Spleen (tissue), 7 donors: ENCODE data around the gene LCE1D.

ENCODE experiments used
- POLR2A ChIP-seq, 3 donors: fragments of 450-650 bp; IDR thresholded peaks; one replicate each; pipeline ENCODE4 v1.5.1; 2017; ENCODE audit warnings: antibody characterized with exemption in 3 of 3, mild to moderate bottlenecking in 1 of 3
- POLR2AphosphoS5 ChIP-seq, 3 donors: sonication (generic); formaldehyde crosslinking; IDR thresholded peaks; one replicate each; pipeline ENCODE4 v1.5.1; 2017; ENCODE audit warnings: antibody characterized with exemption in 3 of 3
- TF ChIP-seq, protein P1 (sequence below), 11 experiments: fragments of 200-600 bp in 7 of 11; fragments of 450-650 bp in 4 of 11; sonication (generic) in 4 of 11; IDR thresholded peaks in 8 of 11; conservative IDR thresholded peaks in 3 of 11; 1 replicate in 7 of 11; 2 replicates in 4 of 11; pipeline versions ENCODE4 v1.4.0 to v1.8.0; 2016 to 2021; ENCODE audit warnings: antibody characterized with exemption in 11 of 11, inconsistent platforms in 4 of 11, mild to moderate bottlenecking in 1 of 11
- donor health status: DM: no; HTN: no; CAD: no; lungs with moderate emphysema.
- donor health status: DM: no; HTN: no; CAD: no.
- donor health status: DM: no; HTN: no; CAD: no.

DNA sequence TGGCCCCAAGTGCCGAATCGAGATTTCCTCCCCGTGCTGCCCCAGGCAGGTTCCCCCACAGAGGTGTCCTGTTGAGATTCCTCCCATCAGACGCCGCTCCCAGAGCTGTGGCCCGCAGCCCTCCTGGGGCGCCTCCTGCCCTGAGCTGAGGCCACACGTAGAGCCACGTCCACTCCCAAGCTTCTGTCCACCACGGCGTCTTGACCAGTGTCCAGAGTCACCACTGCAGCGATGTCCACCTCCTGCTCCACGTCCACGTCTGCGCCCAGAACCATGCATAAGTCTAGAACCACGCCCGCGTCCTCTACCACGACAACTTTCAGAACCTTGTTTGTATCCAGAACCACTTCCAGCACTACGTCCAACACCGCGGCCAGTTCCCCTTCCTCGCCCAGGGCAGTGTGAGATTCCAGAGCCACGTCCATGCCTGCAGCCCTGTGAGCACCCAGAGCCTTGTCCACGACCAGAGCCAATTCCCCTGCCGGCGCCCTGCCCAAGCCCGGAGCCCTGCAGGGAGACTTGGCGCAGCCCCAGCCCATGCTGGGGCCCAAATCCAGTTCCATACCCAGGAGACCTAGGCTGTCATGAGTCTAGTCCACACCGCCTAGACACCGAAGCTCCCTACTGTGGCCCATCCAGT lies 35.9 kb upstream of the LCE1D start:
- TF ChIP-seq, protein P1, sequence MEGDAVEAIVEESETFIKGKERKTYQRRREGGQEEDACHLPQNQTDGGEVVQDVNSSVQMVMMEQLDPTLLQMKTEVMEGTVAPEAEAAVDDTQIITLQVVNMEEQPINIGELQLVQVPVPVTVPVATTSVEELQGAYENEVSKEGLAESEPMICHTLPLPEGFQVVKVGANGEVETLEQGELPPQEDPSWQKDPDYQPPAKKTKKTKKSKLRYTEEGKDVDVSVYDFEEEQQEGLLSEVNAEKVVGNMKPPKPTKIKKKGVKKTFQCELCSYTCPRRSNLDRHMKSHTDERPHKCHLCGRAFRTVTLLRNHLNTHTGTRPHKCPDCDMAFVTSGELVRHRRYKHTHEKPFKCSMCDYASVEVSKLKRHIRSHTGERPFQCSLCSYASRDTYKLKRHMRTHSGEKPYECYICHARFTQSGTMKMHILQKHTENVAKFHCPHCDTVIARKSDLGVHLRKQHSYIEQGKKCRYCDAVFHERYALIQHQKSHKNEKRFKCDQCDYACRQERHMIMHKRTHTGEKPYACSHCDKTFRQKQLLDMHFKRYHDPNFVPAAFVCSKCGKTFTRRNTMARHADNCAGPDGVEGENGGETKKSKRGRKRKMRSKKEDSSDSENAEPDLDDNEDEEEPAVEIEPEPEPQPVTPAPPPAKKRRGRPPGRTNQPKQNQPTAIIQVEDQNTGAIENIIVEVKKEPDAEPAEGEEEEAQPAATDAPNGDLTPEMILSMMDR (IDR thresholded peaks at IDR 0.05 in 8 of 11, conservative IDR thresholded peaks at IDR 0.05 in 3 of 11) = no peak
- TF ChIP-seq POLR2A (IDR thresholded peaks at IDR 0.05) (no peak), POLR2AphosphoS5 (IDR thresholded peaks at IDR 0.05) (no peak)
